Measurements from ENCODE around the gene SNAPC4. TPM values are rescaled to one million over a fixed set of nuclear protein-coding genes. Genes with fewer than 3 reads are reported as not detected.

The SNAPC4 gene
- total RNA-seq, 1 experiment from 2014 or later: 29.7 TPM

- H2BK5ac ChIP-seq (ENCODE audit: insufficient read length, low read length): no peak overlapping the region
- no peaks in the 10 kb centered on the region for H3K27me3 Mint-ChIP-seq (ENCODE audit: low read depth)
- H4K20me1 ChIP-seq (ENCODE audit: control insufficient read depth, insufficient read depth, insufficient read length): peaks cover 2% of the 10 kb centered on the region
- no peaks in the 10 kb centered on the region for H3K4me1 ChIP-seq (ENCODE audit: insufficient read depth, low read length)
- no peak overlapping the region for H3K4me2 ChIP-seq (ENCODE audit: insufficient read depth, insufficient read length, low read length)
- no peak overlapping the region for H3K27ac ChIP-seq (ENCODE audit: insufficient read length, low read depth, low read length)
- no peak overlapping the region for H3K14ac ChIP-seq (ENCODE audit: insufficient read depth, low read length)
- peaks cover 3% of the 10 kb centered on the region in 2 experiments; a peak in 3 of 4 replicates for H3K4me1 Mint-ChIP-seq
- no peak for DNase-seq
- H3K79me2 ChIP-seq (ENCODE audit: insufficient read depth, low read length): no peaks in the 10 kb centered on the region
- H3K23ac ChIP-seq (ENCODE audit: insufficient read length, low read depth, low read length): no peak overlapping the region
- H4K91ac ChIP-seq (ENCODE audit: insufficient read length, low read depth, low read length): no peak overlapping the region
- no peaks in the 10 kb centered on the region for H3K27me3 ChIP-seq (ENCODE audit: insufficient read depth, low read length)
- no peak overlapping the region for H2AK5ac ChIP-seq (ENCODE audit: insufficient read length, low read length)
- H2AFZ ChIP-seq (ENCODE audit: low read length): no peak overlapping the region
- no peak for TF ChIP-seq CTCF (conservative IDR thresholded peaks at IDR 0.05)
- no peak overlapping the region for H3K9ac ChIP-seq (ENCODE audit: extremely low read depth, insufficient read length, low read length)
- H3K56ac ChIP-seq (ENCODE audit: insufficient read length, low read depth, low read length): no peak overlapping the region
- H3T11ph ChIP-seq (ENCODE audit: low read length): no peak overlapping the region
- no peak overlapping the region for H3K27ac Mint-ChIP-seq
- peaks cover 26 to 73% (median 62%) of the 10 kb centered on the region in 3 experiments for H3K36me3 Mint-ChIP-seq (ENCODE audit: insufficient read depth in 1 of 3, low read depth in 3 of 3)
- H4K5ac ChIP-seq (ENCODE audit: insufficient read length, low read depth, low read length): no peak overlapping the region
- H3K4me3 Mint-ChIP-seq: no peak overlapping the region
- peaks cover 13% of the 10 kb centered on the region for H3K23me2 ChIP-seq (ENCODE audit: insufficient read length, low read depth, low read length, poor library complexity, severe bottlenecking)
- no CpG with 5 or more reads among the region's 15 CpGs for WGBS (ENCODE audit: extremely low coverage, insufficient read length, low lambda C conversion rate)
- no peak overlapping the region for H2BK15ac ChIP-seq (ENCODE audit: low read depth, low read length)
- H3K4ac ChIP-seq (ENCODE audit: low read depth, low read length): no peak overlapping the region
- no peak overlapping the region for H2BK120ac ChIP-seq (ENCODE audit: low read depth, low read length, poor library complexity, severe bottlenecking)
- H4K8ac ChIP-seq (replicated peaks; ENCODE audit: insufficient read length, low read depth, low read length): no peak overlapping the region
- no peaks in the 10 kb centered on the region for H3K79me1 ChIP-seq (ENCODE audit: insufficient read depth, low read depth, low read length, poor library complexity, severe bottlenecking)
- no peak overlapping the region for H2BK20ac ChIP-seq (ENCODE audit: low read depth, low read length, poor library complexity, severe bottlenecking)
- no peak overlapping the region for H2BK12ac ChIP-seq (ENCODE audit: insufficient read length, low read depth, low read length)
- H3K9me3 Mint-ChIP-seq: no peaks in the 10 kb centered on the region
- H3K18ac ChIP-seq (ENCODE audit: insufficient read length, low read depth, low read length): no peak overlapping the region
- H3K9me3 ChIP-seq (ENCODE audit: control insufficient read depth, low read depth, low read length): no peaks in the 10 kb centered on the region
Measured at GRCh38 chr9:136443087-136443486, 43.1 kb upstream of the SNAPC4 start.
